D721Med (cell line): Measurements from ENCODE around the gene PHYH.

Experiments used
- DNase-seq: peaks from one replicate; pipeline ENCODE4 v3.0.0; 2011; ENCODE audit warnings: low spot score; ENCODE audit not compliant: insufficient read length
- FAIRE-seq: peaks from 2 replicates; lab custom pipeline; 2011; peaks lifted over from hg19 to GRCh38; lab: Jason Lieb, UNC
- TF ChIP-seq, protein P1 (sequence below): IDR thresholded peaks from 2 replicates; pipeline ENCODE4 v1.5.1; 2012; ENCODE audit warnings: mild to moderate bottlenecking, control low read depth; ENCODE audit not compliant: insufficient read depth; ENCODE audit errors: missing control alignments

PHYH gene

DNA sequence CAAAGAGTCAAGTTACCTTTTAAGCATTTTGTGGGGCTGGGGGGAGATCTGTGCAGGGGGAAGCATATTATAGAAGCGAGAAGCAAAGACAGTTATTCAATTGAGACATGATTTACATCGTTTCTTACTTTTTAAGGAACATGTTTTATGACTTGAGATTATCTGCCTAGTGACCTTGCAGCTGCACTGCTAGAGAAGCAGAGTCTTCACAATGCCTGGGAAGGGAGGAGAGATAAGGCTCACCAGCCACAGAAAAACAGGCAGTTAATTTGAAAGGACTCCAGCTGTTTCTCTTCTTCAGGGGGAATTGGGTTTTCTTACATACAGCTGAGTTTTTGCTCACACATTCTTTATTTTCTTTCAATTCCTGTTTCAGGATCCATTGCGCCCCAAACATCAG lies 31.0 kb downstream of the PHYH start:
- DNase-seq: no peak
- TF ChIP-seq, protein P1, sequence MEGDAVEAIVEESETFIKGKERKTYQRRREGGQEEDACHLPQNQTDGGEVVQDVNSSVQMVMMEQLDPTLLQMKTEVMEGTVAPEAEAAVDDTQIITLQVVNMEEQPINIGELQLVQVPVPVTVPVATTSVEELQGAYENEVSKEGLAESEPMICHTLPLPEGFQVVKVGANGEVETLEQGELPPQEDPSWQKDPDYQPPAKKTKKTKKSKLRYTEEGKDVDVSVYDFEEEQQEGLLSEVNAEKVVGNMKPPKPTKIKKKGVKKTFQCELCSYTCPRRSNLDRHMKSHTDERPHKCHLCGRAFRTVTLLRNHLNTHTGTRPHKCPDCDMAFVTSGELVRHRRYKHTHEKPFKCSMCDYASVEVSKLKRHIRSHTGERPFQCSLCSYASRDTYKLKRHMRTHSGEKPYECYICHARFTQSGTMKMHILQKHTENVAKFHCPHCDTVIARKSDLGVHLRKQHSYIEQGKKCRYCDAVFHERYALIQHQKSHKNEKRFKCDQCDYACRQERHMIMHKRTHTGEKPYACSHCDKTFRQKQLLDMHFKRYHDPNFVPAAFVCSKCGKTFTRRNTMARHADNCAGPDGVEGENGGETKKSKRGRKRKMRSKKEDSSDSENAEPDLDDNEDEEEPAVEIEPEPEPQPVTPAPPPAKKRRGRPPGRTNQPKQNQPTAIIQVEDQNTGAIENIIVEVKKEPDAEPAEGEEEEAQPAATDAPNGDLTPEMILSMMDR: no peak
- FAIRE-seq: no peak

DNA sequence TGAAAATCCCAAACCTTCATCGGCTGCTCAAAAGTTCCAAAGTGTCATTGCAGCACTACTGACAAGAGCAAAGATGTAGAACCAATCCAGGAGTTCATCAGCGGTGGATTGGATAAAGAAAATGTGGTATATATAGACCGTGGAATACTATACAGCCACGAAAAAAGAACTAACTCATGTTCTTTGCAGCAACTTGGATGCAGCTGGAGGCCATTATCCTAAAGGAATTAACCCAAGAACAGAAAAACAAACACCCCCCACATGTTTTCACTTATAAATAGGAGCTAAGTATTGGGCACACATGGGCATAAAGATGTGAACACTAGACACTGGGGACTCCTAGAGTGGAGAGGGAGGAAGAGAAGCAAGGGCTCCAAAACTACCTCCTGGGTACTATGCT lies 31.6 kb downstream of the PHYH start:
- TF ChIP-seq, protein P1: no peak
- FAIRE-seq (no peak), DNase-seq (no peak)

DNA sequence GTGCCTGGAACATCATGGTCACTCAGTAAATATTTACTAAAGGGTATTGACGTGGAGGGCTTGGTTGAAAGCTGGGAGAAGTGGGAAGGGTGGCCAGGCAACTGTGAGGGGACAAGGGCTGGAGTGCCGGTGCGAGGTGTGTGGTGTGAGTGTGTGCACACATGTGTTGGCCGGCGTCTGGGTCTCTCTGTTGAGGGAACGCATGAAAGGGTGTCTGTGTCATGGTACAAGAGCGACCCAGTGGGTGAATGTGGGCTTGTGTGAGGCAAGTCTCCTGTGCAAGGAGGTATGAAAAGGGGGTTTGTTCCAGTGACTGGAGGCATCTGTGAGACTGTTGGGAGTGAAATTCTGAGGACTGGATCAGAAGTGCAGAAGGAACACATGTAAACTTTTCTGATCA lies 36.3 kb downstream of the PHYH start:
- no peak for DNase-seq
- TF ChIP-seq, protein P1: no peak
- FAIRE-seq: no peak

DNA sequence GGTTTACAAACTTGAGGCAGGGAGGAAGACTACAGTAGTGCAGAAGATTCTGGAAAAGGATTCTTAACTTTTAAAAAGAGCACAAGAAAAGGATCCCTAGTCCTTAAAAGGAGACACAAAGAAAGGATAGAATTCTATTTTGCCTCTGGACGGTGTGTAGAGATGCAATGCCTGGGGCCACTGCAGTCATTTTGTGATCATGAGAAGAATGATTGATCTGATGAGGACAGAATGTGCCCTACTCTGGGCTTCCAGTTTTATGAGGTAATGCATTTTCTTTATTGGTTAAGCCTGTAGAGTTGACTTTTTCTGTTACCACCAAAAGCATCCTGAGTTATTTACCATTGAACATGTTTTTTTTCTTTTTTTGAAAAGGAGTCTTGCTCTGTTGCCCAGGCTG lies 37.4 kb downstream of the PHYH start:
- no peak for FAIRE-seq
- no peak for DNase-seq
- TF ChIP-seq, protein P1: no peak

DNA sequence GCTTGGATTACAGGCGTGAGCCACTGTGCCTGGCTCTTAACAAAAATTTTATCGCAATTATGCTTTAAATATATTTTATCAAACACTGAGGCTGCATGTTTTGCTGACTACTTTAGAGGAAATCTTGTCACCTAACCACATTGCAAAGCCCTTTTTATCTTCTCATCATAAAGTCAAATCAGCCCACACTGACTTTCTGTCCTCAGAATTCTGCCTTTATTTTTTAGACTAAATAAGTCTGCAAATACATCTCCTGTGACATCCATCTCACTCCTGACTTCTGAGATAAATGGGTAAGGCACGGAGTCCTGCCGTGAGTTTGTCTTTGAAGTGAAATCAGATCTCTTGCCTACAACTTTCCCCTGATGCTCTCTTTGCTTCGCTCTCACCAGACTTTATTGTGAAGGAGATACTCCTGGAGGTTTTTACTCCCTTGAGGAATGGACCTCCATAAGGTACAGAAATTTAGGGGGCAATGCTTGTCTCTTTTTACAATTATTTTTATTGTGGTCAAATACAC lies 42.2 kb downstream of the PHYH start:
- FAIRE-seq: no peak
- TF ChIP-seq, protein P1: no peak
- DNase-seq: no peak

DNA sequence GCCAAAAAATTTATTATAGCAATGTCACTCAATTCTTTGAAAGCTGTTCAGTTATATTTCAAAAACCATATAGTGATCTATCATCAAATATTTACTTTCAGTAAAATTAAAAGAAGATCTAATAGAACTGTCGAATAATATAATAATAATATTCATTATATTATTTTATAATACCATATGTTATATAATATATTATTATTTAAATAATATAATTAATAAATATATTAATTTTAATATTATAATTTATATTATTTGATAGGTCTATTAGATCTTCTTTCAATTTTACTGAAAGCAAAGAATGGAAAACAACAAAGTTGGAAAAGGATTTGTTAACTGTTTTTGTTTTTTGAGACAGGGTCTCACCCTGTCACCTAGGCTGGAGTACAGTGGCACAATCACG lies 43.2 kb downstream of the PHYH start:
- DNase-seq: no peak
- FAIRE-seq: no peak
- TF ChIP-seq, protein P1: no peak

DNA sequence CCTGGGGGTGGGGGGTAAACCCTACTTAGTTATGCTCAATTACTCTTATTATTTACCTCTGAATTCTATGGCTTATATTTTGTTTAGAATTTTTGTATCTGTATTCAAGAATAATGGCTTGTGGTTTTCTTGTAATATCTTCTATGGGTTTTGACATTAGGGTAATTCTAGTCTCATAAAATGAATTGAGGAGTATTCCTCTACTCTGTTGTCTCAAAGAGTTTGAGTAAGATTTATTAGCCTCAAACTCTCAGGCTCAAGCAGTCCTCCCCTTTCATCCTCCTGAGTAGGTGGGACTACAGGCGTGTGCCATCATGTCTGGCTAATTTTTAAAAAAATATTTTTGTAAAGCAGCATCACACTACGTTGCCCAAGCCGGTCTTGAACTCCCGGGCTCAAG lies 46.1 kb downstream of the PHYH start:
- DNase-seq (no peak), FAIRE-seq (no peak)
- TF ChIP-seq, protein P1: no peak
